ENCODE measurements around the gene APOA4. TPM values are rescaled to one million over a fixed set of nuclear protein-coding genes. Genes with fewer than 3 reads are reported as not detected.
A peak's percentile ranks its signal among the peaks of the same experiment; 100 is the strongest.

The APOA4 gene
- total and polyA plus RNA-seq, 4 donors = 0.89 to 382 (median 131) TPM

DNA sequence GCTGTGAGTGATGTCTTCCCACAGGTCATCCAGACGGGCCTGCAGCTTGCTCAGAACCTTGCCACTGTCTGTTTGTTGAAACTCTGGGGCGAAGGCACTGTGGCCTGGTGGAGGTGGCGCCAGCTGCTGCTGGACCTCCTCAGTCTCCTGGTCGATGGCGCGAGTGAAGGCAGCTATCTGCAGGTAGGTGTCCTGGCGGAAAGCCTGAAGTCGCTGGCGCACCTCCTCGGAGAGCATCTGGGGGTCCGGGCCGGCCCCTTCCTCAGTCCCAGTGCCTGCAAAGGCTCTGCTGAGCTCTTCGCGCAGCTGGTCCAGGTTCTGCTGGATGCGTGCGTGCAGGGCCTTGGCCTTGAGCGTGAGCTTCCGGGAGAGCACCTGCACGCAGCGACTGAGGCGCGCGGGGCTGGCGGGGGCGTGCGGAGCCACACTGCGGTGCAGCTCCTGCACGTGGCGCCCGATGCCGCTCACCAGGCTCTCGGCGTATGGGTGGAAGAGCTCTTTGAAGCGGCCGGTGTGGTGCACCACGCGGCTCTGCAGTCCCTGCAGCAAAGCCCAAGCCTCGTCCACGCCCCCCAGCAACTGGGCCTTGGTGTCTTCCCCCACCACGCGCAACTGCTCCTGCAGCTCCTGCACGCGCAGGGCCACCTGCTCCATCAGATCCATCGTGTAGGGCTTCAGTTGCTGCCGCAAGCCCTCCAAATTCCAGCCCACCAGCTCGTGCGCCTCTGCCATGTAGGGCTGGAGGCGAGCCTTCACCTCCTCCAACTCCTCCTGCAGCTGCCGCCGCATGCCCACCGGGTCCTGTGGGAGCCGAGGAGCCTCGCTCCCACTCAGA is 32.7 kb downstream of the APOA4 start:
- 47% methylated on average over 53 of the region's 53 CpGs for WGBS
- Histone ChIP-seq H3K36me3 (ENCODE audit: control insufficient read depth in 4 of 4, insufficient read depth in 3 of 4, low read depth in 1 of 4, low read length in 3 of 4) (peaks cover 2 to 10% (median 5%) of the 10 kb centered on the region in 4 donors), H3K27ac (ENCODE audit: low read depth in 1 of 2, low read length in 2 of 2) (peak overlapping the region; percentile 39 to 84), H3K4me3 (ENCODE audit: low read depth in 1 of 3, low read length in 3 of 3) (peak overlapping the region; percentile 38 to 78 (median 42)), H3K4me1 (ENCODE audit: control insufficient read depth in 4 of 4, insufficient read depth in 4 of 4, low read length in 3 of 4) (peaks cover 0 to 64% (median 54%) of the 10 kb centered on the region in 4 donors), H3K9me3 (ENCODE audit: control insufficient read depth in 4 of 4, low read length in 3 of 4) (no peaks in the 10 kb centered on the region), H3K27me3 (ENCODE audit: control insufficient read depth in 4 of 4, insufficient read depth in 4 of 4, low read length in 3 of 4) (no peaks in the 10 kb centered on the region), H3K9ac (ENCODE audit: low read depth in 1 of 2, low read length in 2 of 2) (peak overlapping the region; percentile 39 to 53)
- no peak for DNase-seq (ENCODE audit: low spot score)
- TF ChIP-seq HNF4G (IDR thresholded peaks at IDR 0.05) (no peak), RXRA (IDR thresholded peaks at IDR 0.05) (no peak), HNF4A (conservative IDR thresholded peaks at IDR 0.05) (no peak), MAX (IDR thresholded peaks at IDR 0.05) (no peak), GABPA (IDR thresholded peaks at IDR 0.05 in 1 of 2, conservative IDR thresholded peaks at IDR 0.05 in 1 of 2) (no peak), FOXA2 (IDR thresholded peaks at IDR 0.05) (no peak), RAD21 (IDR thresholded peaks at IDR 0.05) (no peak), NR2F2 (IDR thresholded peaks at IDR 0.05) (no peak), REST (IDR thresholded peaks at IDR 0.05) (no peak), EGR1 (IDR thresholded peaks at IDR 0.05; ENCODE audit: low read depth in 2 of 2) (no peak), FOXA1 (IDR thresholded peaks at IDR 0.05) (no peak), TAF1 (conservative IDR thresholded peaks at IDR 0.05) (no peak), SP1 (IDR thresholded peaks at IDR 0.05) (no peak), YY1 (IDR thresholded peaks at IDR 0.05) (no peak), JUND (IDR thresholded peaks at IDR 0.05) (no peak)
- TF ChIP-seq, protein P1, sequence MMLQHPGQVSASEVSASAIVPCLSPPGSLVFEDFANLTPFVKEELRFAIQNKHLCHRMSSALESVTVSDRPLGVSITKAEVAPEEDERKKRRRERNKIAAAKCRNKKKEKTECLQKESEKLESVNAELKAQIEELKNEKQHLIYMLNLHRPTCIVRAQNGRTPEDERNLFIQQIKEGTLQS (IDR thresholded peaks at IDR 0.05) = no peak
- TF ChIP-seq, protein P2, sequence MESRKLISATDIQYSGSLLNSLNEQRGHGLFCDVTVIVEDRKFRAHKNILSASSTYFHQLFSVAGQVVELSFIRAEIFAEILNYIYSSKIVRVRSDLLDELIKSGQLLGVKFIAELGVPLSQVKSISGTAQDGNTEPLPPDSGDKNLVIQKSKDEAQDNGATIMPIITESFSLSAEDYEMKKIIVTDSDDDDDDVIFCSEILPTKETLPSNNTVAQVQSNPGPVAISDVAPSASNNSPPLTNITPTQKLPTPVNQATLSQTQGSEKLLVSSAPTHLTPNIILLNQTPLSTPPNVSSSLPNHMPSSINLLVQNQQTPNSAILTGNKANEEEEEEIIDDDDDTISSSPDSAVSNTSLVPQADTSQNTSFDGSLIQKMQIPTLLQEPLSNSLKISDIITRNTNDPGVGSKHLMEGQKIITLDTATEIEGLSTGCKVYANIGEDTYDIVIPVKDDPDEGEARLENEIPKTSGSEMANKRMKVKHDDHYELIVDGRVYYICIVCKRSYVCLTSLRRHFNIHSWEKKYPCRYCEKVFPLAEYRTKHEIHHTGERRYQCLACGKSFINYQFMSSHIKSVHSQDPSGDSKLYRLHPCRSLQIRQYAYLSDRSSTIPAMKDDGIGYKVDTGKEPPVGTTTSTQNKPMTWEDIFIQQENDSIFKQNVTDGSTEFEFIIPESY (IDR thresholded peaks at IDR 0.05) = no peak
- TF ChIP-seq, protein P3, sequence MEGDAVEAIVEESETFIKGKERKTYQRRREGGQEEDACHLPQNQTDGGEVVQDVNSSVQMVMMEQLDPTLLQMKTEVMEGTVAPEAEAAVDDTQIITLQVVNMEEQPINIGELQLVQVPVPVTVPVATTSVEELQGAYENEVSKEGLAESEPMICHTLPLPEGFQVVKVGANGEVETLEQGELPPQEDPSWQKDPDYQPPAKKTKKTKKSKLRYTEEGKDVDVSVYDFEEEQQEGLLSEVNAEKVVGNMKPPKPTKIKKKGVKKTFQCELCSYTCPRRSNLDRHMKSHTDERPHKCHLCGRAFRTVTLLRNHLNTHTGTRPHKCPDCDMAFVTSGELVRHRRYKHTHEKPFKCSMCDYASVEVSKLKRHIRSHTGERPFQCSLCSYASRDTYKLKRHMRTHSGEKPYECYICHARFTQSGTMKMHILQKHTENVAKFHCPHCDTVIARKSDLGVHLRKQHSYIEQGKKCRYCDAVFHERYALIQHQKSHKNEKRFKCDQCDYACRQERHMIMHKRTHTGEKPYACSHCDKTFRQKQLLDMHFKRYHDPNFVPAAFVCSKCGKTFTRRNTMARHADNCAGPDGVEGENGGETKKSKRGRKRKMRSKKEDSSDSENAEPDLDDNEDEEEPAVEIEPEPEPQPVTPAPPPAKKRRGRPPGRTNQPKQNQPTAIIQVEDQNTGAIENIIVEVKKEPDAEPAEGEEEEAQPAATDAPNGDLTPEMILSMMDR (IDR thresholded peaks at IDR 0.05; ENCODE audit: low read depth, low read length, missing input control) = no peak
